ENCODE results near the gene HNF4A.

- TF ChIP-seq POLR2AphosphoS5 (IDR thresholded peaks at IDR 0.05) = no peak
- TF ChIP-seq, protein P1, sequence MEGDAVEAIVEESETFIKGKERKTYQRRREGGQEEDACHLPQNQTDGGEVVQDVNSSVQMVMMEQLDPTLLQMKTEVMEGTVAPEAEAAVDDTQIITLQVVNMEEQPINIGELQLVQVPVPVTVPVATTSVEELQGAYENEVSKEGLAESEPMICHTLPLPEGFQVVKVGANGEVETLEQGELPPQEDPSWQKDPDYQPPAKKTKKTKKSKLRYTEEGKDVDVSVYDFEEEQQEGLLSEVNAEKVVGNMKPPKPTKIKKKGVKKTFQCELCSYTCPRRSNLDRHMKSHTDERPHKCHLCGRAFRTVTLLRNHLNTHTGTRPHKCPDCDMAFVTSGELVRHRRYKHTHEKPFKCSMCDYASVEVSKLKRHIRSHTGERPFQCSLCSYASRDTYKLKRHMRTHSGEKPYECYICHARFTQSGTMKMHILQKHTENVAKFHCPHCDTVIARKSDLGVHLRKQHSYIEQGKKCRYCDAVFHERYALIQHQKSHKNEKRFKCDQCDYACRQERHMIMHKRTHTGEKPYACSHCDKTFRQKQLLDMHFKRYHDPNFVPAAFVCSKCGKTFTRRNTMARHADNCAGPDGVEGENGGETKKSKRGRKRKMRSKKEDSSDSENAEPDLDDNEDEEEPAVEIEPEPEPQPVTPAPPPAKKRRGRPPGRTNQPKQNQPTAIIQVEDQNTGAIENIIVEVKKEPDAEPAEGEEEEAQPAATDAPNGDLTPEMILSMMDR (IDR thresholded peaks at IDR 0.05) = no peak
- no peak for TF ChIP-seq EP300 (IDR thresholded peaks at IDR 0.05; ENCODE audit: low read depth)
- no peak for TF ChIP-seq POLR2A (IDR thresholded peaks at IDR 0.05)
Observed at GRCh38 chr20:44345147-44345546, 10.4 kb upstream of the HNF4A start.
